ENCODE measurements around the gene PITX3.

The PITX3 gene

DNA sequence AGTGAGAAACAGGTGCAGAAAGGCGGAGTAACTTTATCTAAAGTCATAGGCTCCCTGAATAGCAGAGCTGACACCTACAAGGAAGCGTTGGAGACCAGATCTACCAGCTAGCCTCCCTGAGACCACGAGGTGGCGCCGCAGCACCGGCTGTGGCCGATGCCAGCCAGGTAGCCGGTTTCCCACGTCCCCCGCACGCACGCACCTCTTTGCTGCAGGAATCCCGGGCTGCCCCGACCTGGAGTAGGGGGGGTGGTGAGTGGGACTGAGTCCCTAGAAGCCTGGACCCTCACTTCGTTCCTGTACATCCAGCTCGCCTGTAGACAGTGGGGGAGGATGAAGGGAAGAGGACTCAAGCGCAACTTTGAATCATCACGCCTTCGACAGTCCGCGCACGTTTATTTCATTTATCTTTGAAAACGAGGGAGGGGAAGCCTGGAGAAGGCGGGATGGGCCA lies 11.5 kb downstream of the PITX3 start:
- Histone ChIP-seq H3K4me3 (ENCODE audit: low read depth, low read length) (peak overlapping the region; percentile 53), H3K9me3 (ENCODE audit: control insufficient read depth, insufficient read depth, low read depth, low read length) (no peaks in the 10 kb centered on the region), H3K4me1 (ENCODE audit: control insufficient read depth, insufficient read depth, low read length) (peaks cover 7% of the 10 kb centered on the region), H3K36me3 (ENCODE audit: control insufficient read depth in 2 of 2, insufficient read depth in 1 of 2, low read length in 2 of 2) (no peaks in the 10 kb centered on the region), H3K27ac (ENCODE audit: extremely low read depth, low read depth, low read length) (peak overlapping the region; percentile 77)
- POLR2A ChIA-PET, result interaction anchor here (0.6 to 3.0 kb wide), 21 partner anchors 11 to 415 kb away, joined by 3 to 11 read pairs (median 4); partner anchors contain the start of genes CUEDC2, FBXL15, GBF1 and PITX3
- CTCF ChIA-PET, result interaction anchor here (0.5 to 17.5 kb wide), 57 partner anchors 8 to 503 kb away, joined by 3 to 531 read pairs (median 4); partner anchors contain the start of genes ARL3, FBXL15, GBF1 and NOLC1
- TF ChIP-seq ZBTB1 (tag by site-specific recombination; IDR thresholded peaks at IDR 0.05) (peak; percentile 92), TRIM28 (IDR thresholded peaks at IDR 0.05; ENCODE audit: borderline replicate concordance, low read length) (peak; percentile 59; the same call in 1 of the 2 replicates), ZNF184 (tag by site-specific recombination; IDR thresholded peaks at IDR 0.05) (0 out of 2 replicates have a peak, but pooled peaks have one; percentile 39), OSR2 (tag by site-specific recombination; IDR thresholded peaks at IDR 0.05) (peak; percentile 41; the same call in 1 of the 2 replicates), ZNF561 (tag by site-specific recombination; IDR thresholded peaks at IDR 0.05; ENCODE audit: borderline replicate concordance) (peak; percentile 62; the same call in 1 of the 2 replicates), ZNF341 (tag by site-specific recombination; IDR thresholded peaks at IDR 0.05; ENCODE audit: low read depth) (peak; percentile 63; the same call in 1 of the 2 replicates), ZNF692 (tag by site-specific recombination; IDR thresholded peaks at IDR 0.05) (peak; percentile 43; the same call in 1 of the 2 replicates), ZFHX2 (tag by site-specific recombination; conservative IDR thresholded peaks at IDR 0.05) (peak; percentile 93), CTCF (tag by site-specific recombination; IDR thresholded peaks at IDR 0.05) (peak; percentile 97), SP2 (tag by site-specific recombination; IDR thresholded peaks at IDR 0.05) (no peak), ZBTB44 (tag by site-specific recombination; IDR thresholded peaks at IDR 0.05) (peak; percentile 35; the same call in 1 of the 2 replicates), ZNF112 (tag by site-specific recombination; IDR thresholded peaks at IDR 0.05) (no peak), ZNF623 (tag by site-specific recombination; IDR thresholded peaks at IDR 0.05) (peak; percentile 17; the same call in 1 of the 2 replicates), ZNF501 (tag by site-specific recombination; IDR thresholded peaks at IDR 0.05) (no peak), ZEB2 (tag by site-specific recombination; IDR thresholded peaks at IDR 0.05) (peak; percentile 98), IKZF3 (tag by site-specific recombination; IDR thresholded peaks at IDR 0.05) (peak; percentile 93), ZNF76 (tag by site-specific recombination; IDR thresholded peaks at IDR 0.05; ENCODE audit: borderline replicate concordance, low read depth) (peak; percentile 54), ZNF239 (tag by site-specific recombination; IDR thresholded peaks at IDR 0.05) (no peak), SP3 (tag by site-specific recombination; IDR thresholded peaks at IDR 0.05) (no peak), ZNF518A (tag by site-specific recombination; conservative IDR thresholded peaks at IDR 0.05; ENCODE audit: low read depth) (0 out of 2 replicates have a peak, but pooled peaks have one; percentile 17), ZBTB20 (tag by site-specific recombination; IDR thresholded peaks at IDR 0.05) (peak; percentile 72; the same call in 1 of the 2 replicates), ZNF660 (tag by site-specific recombination; IDR thresholded peaks at IDR 0.05) (peak; percentile 90), ZBTB17 (tag by site-specific recombination; IDR thresholded peaks at IDR 0.05) (peak; percentile 90), GLI4 (tag by site-specific recombination; IDR thresholded peaks at IDR 0.05) (no peak), ZNF658 (tag by site-specific recombination; IDR thresholded peaks at IDR 0.05) (no peak), ZNF555 (tag by site-specific recombination; conservative IDR thresholded peaks at IDR 0.05) (no peak), KLF9 (tag by site-specific recombination; IDR thresholded peaks at IDR 0.05; ENCODE audit: low read depth) (no peak)

Data from HEK293 (cell line).